GM13976 (cell line): Measurements from ENCODE around the gene AFP.

Source experiments
- DNase-seq: peaks from one replicate; pipeline ENCODE4 v3.0.0; 2012; ENCODE audit warnings: low spot score
- in situ Hi-C: fragments of 300-500 bp; cut with MboI; formaldehyde crosslinking; loops from one replicate; pipeline ENCODE4 v1.12.0; 2022; ENCODE audit warnings: low sequenced_read_pairs, mixed read lengths, inconsistent platforms; ENCODE audit not compliant: unreplicated experiment
- TF ChIP-seq, protein P1 (sequence below): IDR thresholded peaks from 2 replicates; pipeline ENCODE4 v1.5.1; 2012; ENCODE audit warnings: borderline replicate concordance, mild to moderate bottlenecking; ENCODE audit not compliant: insufficient read depth; ENCODE audit errors: extremely low read depth, missing control alignments, control extremely low read depth

Gene AFP

DNA sequence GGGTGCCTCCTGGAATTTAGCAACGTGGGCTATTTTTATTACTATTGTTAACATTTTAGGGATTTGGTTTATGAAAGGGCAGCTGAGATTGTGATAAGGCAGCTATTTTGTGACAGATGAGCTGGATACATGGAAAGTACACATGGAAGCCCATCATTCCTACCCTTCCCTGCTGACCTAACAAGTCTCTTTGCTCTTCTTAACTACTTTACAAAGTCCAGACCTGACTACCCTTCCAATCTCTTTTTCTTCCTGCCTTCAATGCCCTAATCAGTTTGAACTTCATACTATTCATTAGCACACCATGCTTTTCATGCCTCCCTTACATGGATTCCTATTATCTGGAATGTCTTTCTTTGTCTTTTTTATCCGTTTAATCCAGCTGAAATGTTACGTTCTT lies 9.4 kb upstream of the AFP start:
- TF ChIP-seq, protein P1, sequence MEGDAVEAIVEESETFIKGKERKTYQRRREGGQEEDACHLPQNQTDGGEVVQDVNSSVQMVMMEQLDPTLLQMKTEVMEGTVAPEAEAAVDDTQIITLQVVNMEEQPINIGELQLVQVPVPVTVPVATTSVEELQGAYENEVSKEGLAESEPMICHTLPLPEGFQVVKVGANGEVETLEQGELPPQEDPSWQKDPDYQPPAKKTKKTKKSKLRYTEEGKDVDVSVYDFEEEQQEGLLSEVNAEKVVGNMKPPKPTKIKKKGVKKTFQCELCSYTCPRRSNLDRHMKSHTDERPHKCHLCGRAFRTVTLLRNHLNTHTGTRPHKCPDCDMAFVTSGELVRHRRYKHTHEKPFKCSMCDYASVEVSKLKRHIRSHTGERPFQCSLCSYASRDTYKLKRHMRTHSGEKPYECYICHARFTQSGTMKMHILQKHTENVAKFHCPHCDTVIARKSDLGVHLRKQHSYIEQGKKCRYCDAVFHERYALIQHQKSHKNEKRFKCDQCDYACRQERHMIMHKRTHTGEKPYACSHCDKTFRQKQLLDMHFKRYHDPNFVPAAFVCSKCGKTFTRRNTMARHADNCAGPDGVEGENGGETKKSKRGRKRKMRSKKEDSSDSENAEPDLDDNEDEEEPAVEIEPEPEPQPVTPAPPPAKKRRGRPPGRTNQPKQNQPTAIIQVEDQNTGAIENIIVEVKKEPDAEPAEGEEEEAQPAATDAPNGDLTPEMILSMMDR = no peak
- DNase-seq = no peak
- in situ Hi-C loops = no loop called here

DNA sequence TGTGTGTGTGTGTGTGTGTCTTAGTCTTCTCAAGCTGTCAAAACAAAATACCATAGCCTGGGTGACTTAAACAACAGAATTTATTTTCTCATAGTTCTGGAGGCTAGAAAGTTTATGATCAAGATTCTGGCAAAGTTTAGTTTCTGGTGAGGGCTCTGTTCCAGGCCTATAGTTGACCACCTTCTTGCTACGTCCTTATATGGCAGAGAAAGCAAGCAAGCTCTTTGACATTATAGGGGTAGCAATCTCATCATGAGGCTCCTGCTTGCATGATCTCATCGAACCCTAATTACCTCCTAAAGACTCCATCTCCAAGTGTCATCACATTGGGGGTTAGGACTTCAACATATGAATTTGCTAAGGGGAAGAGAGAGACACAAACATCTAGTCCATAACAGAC lies 6.9 kb upstream of the AFP start:
- no peak for DNase-seq
- TF ChIP-seq, protein P1 = no peak
- in situ Hi-C loops = no loop called here

DNA sequence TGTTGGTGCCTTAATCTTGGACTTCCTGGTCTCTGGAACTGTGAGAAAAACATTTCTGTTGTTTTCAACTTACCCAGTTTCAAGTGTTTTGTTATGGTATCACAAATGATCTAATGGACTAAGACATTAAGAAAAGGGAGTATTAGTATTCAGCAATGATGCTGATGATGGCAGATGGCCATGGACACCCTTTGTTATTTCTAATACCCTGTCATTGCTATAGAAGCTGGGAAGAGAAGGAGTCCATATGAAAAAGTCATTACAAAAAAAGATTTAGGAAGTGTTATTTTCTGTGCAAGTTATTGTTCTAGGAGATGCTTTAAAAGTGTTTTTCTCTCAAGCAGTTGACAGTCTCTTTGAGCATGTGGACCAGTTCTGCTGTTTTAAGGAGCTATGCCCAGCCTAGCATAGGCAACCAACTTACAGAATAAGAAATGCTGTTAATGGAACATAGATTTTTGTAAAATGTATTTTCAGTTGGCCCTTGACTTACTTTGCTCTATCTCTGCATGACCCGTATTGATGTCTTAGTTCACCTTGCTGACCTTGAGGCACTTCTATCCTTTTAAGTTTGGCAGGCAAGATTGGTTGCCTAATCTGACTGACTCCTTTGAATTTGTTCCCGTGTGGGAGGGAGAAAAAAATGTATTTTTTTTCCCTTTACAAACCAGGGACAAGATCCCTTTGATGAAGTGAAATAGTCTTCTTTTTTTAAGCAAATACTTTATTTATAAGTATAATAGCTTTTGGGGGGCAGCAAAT lies 6.0 kb upstream of the AFP start:
- no peak for DNase-seq
- TF ChIP-seq, protein P1 = no peak
- in situ Hi-C loops = no loop called here

DNA sequence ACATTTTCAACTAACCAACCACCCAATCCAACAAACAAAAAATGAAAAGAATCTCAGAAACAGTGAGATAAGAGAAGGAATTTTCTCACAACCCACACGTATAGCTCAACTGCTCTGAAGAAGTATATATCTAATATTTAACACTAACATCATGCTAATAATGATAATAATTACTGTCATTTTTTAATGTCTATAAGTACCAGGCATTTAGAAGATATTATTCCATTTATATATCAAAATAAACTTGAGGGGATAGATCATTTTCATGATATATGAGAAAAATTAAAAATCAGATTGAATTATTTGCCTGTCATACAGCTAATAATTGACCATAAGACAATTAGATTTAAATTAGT lies 4.2 kb upstream of the AFP start:
- DNase-seq = no peak
- TF ChIP-seq, protein P1 = no peak
- in situ Hi-C loops = no loop called here

DNA sequence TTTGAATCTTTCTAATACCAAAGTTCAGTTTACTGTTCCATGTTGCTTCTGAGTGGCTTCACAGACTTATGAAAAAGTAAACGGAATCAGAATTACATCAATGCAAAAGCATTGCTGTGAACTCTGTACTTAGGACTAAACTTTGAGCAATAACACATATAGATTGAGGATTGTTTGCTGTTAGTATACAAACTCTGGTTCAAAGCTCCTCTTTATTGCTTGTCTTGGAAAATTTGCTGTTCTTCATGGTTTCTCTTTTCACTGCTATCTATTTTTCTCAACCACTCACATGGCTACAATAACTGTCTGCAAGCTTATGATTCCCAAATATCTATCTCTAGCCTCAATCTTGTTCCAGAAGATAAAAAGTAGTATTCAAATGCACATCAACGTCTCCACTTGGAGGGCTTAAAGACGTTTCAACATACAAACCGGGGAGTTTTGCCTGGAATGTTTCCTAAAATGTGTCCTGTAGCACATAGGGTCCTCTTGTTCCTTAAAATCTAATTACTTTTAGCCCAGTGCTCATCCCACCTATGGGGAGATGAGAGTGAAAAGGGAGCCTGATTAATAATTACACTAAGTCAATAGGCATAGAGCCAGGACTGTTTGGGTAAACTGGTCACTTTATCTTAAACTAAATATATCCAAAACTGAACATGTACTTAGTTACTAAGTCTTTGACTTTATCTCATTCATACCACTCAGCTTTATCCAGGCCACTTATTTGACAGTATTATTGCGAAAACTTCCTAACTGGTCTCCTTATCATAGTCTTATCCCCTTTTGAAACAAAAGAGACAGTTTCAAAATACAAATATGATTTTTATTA lies 3.6 kb upstream of the AFP start:
- DNase-seq = no peak
- TF ChIP-seq, protein P1 = no peak
- in situ Hi-C loops = no loop called here

DNA sequence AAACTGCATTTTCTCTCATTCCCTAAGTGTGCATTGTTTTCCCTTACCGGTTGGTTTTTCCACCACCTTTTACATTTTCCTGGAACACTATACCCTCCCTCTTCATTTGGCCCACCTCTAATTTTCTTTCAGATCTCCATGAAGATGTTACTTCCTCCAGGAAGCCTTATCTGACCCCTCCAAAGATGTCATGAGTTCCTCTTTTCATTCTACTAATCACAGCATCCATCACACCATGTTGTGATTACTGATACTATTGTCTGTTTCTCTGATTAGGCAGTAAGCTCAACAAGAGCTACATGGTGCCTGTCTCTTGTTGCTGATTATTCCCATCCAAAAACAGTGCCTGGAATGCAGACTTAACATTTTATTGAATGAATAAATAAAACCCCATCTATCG lies 2.9 kb upstream of the AFP start:
- TF ChIP-seq, protein P1 = no peak
- DNase-seq = no peak
- in situ Hi-C loops = no loop called here
